Liver (tissue), 9 donors: ENCODE measurements around the gene ARHGEF2. TPM values are rescaled to one million over a fixed set of nuclear protein-coding genes. Genes with fewer than 3 reads are reported as not detected.

ENCODE experiments used
- DNase-seq: peaks from one replicate; pipeline ENCODE4 v3.0.0-alpha.2; 2017; ENCODE audit warnings: low spot score
- H3K27ac ChIP-seq, 2 donors: one replicate each; pipeline ENCODE4 v1.7.0; 2013; ENCODE audit warnings: inconsistent platforms in 2 of 2, low read length in 2 of 2, control low read depth in 1 of 2, low read depth in 1 of 2, mild to moderate bottlenecking in 1 of 2
- H3K27me3 ChIP-seq, 4 donors: one replicate each; pipeline versions ENCODE4 v1.6.1 to v1.7.0; 2013; ENCODE audit warnings: low read length in 3 of 4, inconsistent platforms in 1 of 4, mild to moderate bottlenecking in 1 of 4, moderate library complexity in 1 of 4; ENCODE audit not compliant: control insufficient read depth in 4 of 4, insufficient read depth in 4 of 4
- H3K36me3 ChIP-seq, 4 donors: one replicate each; pipeline versions ENCODE4 v1.6.1 to v1.7.0; 2013; ENCODE audit warnings: low read length in 3 of 4, mild to moderate bottlenecking in 3 of 4, low read depth in 1 of 4, moderate library complexity in 1 of 4; ENCODE audit not compliant: control insufficient read depth in 4 of 4, insufficient read depth in 3 of 4
- H3K4me1 ChIP-seq, 4 donors: one replicate each; pipeline versions ENCODE4 v1.6.1 to v1.7.0; 2013; ENCODE audit warnings: low read length in 3 of 4, mild to moderate bottlenecking in 3 of 4, moderate library complexity in 1 of 4; ENCODE audit not compliant: control insufficient read depth in 4 of 4, insufficient read depth in 4 of 4
- H3K4me3 ChIP-seq, 3 donors: one replicate each; pipeline versions ENCODE4 v1.6.1 to v1.7.0; 2013; ENCODE audit warnings: low read length in 3 of 3, control low read depth in 1 of 3, low read depth in 1 of 3, mild to moderate bottlenecking in 1 of 3
- H3K9ac ChIP-seq, 2 donors: one replicate each; pipeline ENCODE4 v1.7.0; 2013; ENCODE audit warnings: low read length in 2 of 2, mild to moderate bottlenecking in 2 of 2, moderate library complexity in 2 of 2, control low read depth in 1 of 2, low read depth in 1 of 2
- H3K9me3 ChIP-seq, 4 donors: one replicate each; pipeline versions ENCODE4 v1.6.1 to v1.7.0; 2013; ENCODE audit warnings: low read length in 3 of 4; ENCODE audit not compliant: control insufficient read depth in 4 of 4
- ATF3 ChIP-seq: IDR thresholded peaks from 2 replicates; pipeline ENCODE4 v1.6.1; 2016; ENCODE audit warnings: antibody characterized with exemption
- EGR1 ChIP-seq, 2 donors: IDR thresholded peaks; 2 replicates each; pipeline ENCODE4 v1.6.1; 2016 to 2018; ENCODE audit warnings: antibody characterized with exemption in 2 of 2, low read depth in 2 of 2
- FOXA1 ChIP-seq: IDR thresholded peaks from 2 replicates; pipeline ENCODE4 v1.6.1; 2016; ENCODE audit warnings: antibody characterized with exemption
- FOXA2 ChIP-seq: IDR thresholded peaks from 2 replicates; pipeline ENCODE4 v1.6.1; 2016; ENCODE audit warnings: antibody characterized with exemption
- GABPA ChIP-seq, 2 donors: IDR thresholded peaks in 1 of 2; conservative IDR thresholded peaks in 1 of 2; 2 replicates each; pipeline ENCODE4 v1.6.1; 2016; ENCODE audit warnings: antibody characterized with exemption in 2 of 2, mild to moderate bottlenecking in 1 of 2, moderate library complexity in 1 of 2
- HNF4A ChIP-seq, 2 donors: conservative IDR thresholded peaks; 2 replicates each; pipeline ENCODE4 v1.6.1; 2016; ENCODE audit warnings: antibody characterized with exemption in 2 of 2, mild to moderate bottlenecking in 2 of 2
- HNF4G ChIP-seq: IDR thresholded peaks from 2 replicates; pipeline ENCODE4 v1.6.1; 2016; ENCODE audit warnings: antibody characterized with exemption
- JUND ChIP-seq, 2 donors: IDR thresholded peaks; 2 replicates each; pipeline ENCODE4 v1.6.1; 2016; ENCODE audit warnings: antibody characterized with exemption in 2 of 2
- MAX ChIP-seq: IDR thresholded peaks from 2 replicates; pipeline ENCODE4 v1.6.1; 2016; ENCODE audit warnings: antibody characterized with exemption
- NR2F2 ChIP-seq: IDR thresholded peaks from 2 replicates; pipeline ENCODE4 v1.6.1; 2016; ENCODE audit warnings: antibody characterized with exemption
- RAD21 ChIP-seq, 2 donors: IDR thresholded peaks; 2 replicates each; pipeline ENCODE4 v1.6.1; 2016; ENCODE audit warnings: antibody characterized with exemption in 2 of 2, mild to moderate bottlenecking in 2 of 2
- RXRA ChIP-seq, 2 donors: IDR thresholded peaks; 2 replicates each; pipeline ENCODE4 v1.6.1; 2017 to 2018; ENCODE audit warnings: antibody characterized with exemption in 2 of 2, mild to moderate bottlenecking in 1 of 2
- SP1 ChIP-seq: IDR thresholded peaks from 2 replicates; pipeline ENCODE4 v1.6.1; 2018; ENCODE audit warnings: antibody characterized with exemption, mild to moderate bottlenecking
- TAF1 ChIP-seq: conservative IDR thresholded peaks from 2 replicates; pipeline ENCODE4 v1.6.1; 2016; ENCODE audit warnings: antibody characterized with exemption, mild to moderate bottlenecking
- YY1 ChIP-seq: IDR thresholded peaks from 2 replicates; pipeline ENCODE4 v1.6.1; 2016; ENCODE audit warnings: antibody characterized with exemption, mild to moderate bottlenecking
- ZBTB33 ChIP-seq: IDR thresholded peaks from 2 replicates; pipeline ENCODE4 v1.6.1; 2016; ENCODE audit warnings: antibody characterized with exemption
- WGBS: extraction: QIAGEN DNeasy Blood & Tissue Kit; methylation state at CpG from one replicate; pipeline ENCODE4 v1.1.7; 2013; 5-methylcytosine and 5-hydroxymethylcytosine counted together
- polyA plus RNA-seq, 2 donors: library from polyadenylated mRNA; stranded (reverse) in 1 of 2; unstranded in 1 of 2; fragments of 200-250 nt in 1 of 2; fragments of >200 nt in 1 of 2; fragmentation: Nextera tagmentation in 1 of 2; extraction: Ambion mirVana in 1 of 2; gene quantifications; one replicate each; pipeline versions ENCODE4 v1.2.1 to v1.2.3, GENCODE V29; 2013 to 2015
- total RNA-seq, 2 donors: library from RNA; depleted of rRNA; stranded (reverse); fragments of >200 nt; gene quantifications; one replicate each; pipeline ENCODE4 v1.2.3, GENCODE V29; 2014
- TF ChIP-seq, protein P1 (sequence below): fragments of 150-350 bp; IDR thresholded peaks from 2 replicates; pipeline ENCODE4 v1.5.1; 2017; ENCODE audit warnings: improper control_type of control experiment, low read depth, low read length; ENCODE audit not compliant: missing input control
- TF ChIP-seq, protein P2 (sequence below): IDR thresholded peaks from 2 replicates; pipeline ENCODE4 v1.6.1; 2016; ENCODE audit warnings: antibody characterized with exemption, mild to moderate bottlenecking
- donor health status: healthy.
- donor health status: healthy.
- donor health status: healthy.
- donor health status: healthy.
- donor health status: healthy.

Gene ARHGEF2
- total and polyA plus RNA-seq, 4 donors = 3.2 to 59.1 (median 10.3) TPM

GRCh38 chr1:155920717-155921116, 57.6 kb downstream of the ARHGEF2 start:
- 96% methylated on average over 3 of the region's 3 CpGs for WGBS
- H3K27ac ChIP-seq = no peak overlapping the region
- H3K4me1 ChIP-seq = no peaks in the 10 kb centered on the region

More at GRCh38 chr1:155920717-155921116, 57.6 kb downstream of the ARHGEF2 start:
- no peak for TF ChIP-seq YY1
- no peak for TF ChIP-seq JUND (IDR thresholded peaks at IDR 0.05)
- no peak for TF ChIP-seq FOXA1
- no peak for TF ChIP-seq HNF4G
- TF ChIP-seq FOXA2 = no peak
- TF ChIP-seq, protein P1, sequence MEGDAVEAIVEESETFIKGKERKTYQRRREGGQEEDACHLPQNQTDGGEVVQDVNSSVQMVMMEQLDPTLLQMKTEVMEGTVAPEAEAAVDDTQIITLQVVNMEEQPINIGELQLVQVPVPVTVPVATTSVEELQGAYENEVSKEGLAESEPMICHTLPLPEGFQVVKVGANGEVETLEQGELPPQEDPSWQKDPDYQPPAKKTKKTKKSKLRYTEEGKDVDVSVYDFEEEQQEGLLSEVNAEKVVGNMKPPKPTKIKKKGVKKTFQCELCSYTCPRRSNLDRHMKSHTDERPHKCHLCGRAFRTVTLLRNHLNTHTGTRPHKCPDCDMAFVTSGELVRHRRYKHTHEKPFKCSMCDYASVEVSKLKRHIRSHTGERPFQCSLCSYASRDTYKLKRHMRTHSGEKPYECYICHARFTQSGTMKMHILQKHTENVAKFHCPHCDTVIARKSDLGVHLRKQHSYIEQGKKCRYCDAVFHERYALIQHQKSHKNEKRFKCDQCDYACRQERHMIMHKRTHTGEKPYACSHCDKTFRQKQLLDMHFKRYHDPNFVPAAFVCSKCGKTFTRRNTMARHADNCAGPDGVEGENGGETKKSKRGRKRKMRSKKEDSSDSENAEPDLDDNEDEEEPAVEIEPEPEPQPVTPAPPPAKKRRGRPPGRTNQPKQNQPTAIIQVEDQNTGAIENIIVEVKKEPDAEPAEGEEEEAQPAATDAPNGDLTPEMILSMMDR = no peak
- no peak for TF ChIP-seq NR2F2
- no peak for TF ChIP-seq GABPA (IDR thresholded peaks at IDR 0.05 in 1 of 2, conservative IDR thresholded peaks at IDR 0.05 in 1 of 2)
- no peak for TF ChIP-seq TAF1
- no peak for TF ChIP-seq ZBTB33
- TF ChIP-seq EGR1 (IDR thresholded peaks at IDR 0.05; ENCODE audit: low read depth in 2 of 2) = no peak
- TF ChIP-seq RXRA (IDR thresholded peaks at IDR 0.05) = no peak
- no peak for TF ChIP-seq HNF4A (conservative IDR thresholded peaks at IDR 0.05)
- TF ChIP-seq RAD21 (IDR thresholded peaks at IDR 0.05) = no peak
- TF ChIP-seq SP1 = no peak
- no peak for TF ChIP-seq ATF3
- TF ChIP-seq, protein P2, sequence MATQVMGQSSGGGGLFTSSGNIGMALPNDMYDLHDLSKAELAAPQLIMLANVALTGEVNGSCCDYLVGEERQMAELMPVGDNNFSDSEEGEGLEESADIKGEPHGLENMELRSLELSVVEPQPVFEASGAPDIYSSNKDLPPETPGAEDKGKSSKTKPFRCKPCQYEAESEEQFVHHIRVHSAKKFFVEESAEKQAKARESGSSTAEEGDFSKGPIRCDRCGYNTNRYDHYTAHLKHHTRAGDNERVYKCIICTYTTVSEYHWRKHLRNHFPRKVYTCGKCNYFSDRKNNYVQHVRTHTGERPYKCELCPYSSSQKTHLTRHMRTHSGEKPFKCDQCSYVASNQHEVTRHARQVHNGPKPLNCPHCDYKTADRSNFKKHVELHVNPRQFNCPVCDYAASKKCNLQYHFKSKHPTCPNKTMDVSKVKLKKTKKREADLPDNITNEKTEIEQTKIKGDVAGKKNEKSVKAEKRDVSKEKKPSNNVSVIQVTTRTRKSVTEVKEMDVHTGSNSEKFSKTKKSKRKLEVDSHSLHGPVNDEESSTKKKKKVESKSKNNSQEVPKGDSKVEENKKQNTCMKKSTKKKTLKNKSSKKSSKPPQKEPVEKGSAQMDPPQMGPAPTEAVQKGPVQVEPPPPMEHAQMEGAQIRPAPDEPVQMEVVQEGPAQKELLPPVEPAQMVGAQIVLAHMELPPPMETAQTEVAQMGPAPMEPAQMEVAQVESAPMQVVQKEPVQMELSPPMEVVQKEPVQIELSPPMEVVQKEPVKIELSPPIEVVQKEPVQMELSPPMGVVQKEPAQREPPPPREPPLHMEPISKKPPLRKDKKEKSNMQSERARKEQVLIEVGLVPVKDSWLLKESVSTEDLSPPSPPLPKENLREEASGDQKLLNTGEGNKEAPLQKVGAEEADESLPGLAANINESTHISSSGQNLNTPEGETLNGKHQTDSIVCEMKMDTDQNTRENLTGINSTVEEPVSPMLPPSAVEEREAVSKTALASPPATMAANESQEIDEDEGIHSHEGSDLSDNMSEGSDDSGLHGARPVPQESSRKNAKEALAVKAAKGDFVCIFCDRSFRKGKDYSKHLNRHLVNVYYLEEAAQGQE = no peak
- no peak for TF ChIP-seq MAX
- Histone ChIP-seq H3K9me3 (no peaks in the 10 kb centered on the region), H3K4me3 (no peak overlapping the region), H3K9ac (no peak overlapping the region), H3K27me3 (no peaks in the 10 kb centered on the region), H3K36me3 (peaks cover 25 to 83% (median 74%) of the 10 kb centered on the region in 4 donors)
- no peak for DNase-seq
